COLO668 (cell line): ENCODE results near the gene SMG6.
A peak's percentile ranks its signal among the peaks of the same experiment; 100 is the strongest.

Experiments
- DNase-seq: peaks from one replicate; lab custom pipeline; 2025; ENCODE audit not compliant: unreplicated experiment; lab: John Stamatoyannopoulos, UW

The SMG6 gene

DNA sequence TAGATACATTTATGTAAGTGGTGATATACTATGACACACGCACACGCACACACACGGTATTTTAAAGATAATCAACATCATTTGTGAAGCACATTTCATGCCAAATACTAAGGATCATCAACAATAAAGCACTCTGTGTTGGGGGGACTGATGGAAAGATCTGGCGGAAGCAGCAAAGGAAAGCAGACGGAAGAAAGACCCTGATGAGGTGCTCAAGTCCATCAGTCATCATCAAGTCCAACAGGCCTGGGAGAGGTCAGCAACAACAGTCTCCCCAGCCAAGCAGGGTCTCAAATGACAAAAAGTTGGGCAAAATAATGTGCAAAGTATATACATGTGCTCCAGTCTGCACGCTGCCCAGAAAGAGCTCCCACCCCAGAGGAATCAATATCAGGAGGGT is 193.1 kb downstream of the SMG6 start:
- DNase-seq: no peak

DNA sequence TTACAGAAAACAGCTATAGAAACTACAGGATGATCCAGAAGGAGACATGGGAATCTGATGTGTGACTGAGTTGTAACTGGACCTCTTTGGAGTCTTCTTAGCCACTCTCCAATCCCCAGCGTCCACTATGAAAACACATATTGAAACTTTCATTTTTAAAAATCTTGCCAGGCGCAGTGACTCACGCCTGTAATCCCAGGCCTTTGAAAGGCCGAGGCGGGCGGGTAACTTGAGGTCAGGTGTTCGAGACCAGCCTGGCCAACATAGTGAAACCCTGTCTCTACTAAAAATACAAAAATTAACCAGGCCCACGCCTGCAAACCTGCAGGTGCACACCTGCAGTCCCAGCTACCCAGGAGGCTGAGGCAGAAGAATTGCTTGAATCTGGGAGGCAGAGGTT is 195.4 kb downstream of the SMG6 start:
- DNase-seq: no peak

DNA sequence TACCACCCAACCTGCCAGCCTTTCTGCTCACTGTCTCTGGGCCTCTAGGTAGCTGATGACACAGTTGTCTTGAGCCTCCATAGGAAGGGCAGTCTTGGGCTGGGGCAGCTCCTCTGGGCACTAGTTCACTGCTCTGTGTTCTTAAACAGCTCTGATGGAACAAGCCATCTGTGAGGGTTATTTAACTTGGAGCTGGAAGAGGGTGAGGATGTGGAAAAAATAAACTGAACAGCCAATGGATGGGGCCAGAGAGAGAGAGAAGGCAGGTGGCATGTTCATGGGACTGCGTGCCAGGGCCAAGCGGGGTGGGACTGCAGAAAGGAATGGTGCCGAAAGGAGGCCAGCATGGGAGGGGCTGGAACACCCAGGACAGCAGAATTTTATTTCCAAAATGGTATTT is 196.1 kb downstream of the SMG6 start:
- DNase-seq: no peak

DNA sequence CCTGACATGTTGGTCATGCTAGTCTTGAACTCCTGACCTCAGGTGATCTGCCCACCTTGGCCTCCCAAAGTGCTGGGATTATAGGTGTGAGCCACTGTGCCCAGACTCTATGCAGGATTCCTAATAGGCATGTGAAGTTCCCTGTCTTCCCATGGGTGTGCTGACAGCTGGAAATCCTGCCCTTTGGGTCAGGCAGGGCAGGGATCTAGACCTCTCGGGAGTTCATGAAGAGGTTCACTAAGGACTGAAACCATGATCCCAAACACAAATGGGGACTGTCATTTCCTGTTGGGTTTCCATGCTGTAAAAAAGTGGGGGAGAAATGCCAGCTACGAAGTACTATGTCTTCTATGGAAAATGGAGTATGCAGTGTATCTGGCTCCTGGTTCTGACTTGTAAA is 196.5 kb downstream of the SMG6 start:
- no peak for DNase-seq

DNA sequence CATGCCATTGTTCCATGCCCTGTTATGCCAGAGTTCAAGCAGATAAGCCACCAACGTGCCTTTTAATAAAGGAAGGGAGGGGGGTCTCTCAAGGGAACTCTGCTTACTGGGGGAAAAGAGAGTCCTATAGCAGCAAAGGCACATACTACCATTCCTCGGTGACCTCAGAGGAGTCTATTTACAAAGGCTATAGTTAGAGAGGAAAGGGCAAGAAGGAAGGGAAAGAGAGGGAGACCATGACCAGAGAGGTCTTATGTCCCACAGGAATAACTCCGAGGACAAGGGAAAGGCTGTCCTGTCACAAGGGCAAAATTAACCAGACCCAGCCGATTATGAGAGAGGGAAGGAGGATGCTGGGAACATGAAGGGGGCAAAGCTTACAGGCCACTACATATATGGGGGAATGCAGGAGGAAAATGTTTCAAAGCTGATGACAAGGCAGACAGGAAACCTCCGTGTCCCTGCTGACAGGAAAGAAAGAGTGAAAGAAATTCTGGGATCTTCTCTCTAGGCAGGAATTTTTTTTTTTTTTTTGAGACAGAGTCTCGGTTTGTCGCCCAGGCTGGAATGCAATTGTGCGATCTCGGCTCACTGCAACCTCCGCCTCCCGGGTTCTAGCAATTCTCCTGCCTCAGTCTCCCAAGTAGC is 197.2 kb downstream of the SMG6 start:
- no peak for DNase-seq

- no peak for DNase-seq
Observed at GRCh38 chr17:2105663-2106062, 197.9 kb downstream of the SMG6 start.

DNA sequence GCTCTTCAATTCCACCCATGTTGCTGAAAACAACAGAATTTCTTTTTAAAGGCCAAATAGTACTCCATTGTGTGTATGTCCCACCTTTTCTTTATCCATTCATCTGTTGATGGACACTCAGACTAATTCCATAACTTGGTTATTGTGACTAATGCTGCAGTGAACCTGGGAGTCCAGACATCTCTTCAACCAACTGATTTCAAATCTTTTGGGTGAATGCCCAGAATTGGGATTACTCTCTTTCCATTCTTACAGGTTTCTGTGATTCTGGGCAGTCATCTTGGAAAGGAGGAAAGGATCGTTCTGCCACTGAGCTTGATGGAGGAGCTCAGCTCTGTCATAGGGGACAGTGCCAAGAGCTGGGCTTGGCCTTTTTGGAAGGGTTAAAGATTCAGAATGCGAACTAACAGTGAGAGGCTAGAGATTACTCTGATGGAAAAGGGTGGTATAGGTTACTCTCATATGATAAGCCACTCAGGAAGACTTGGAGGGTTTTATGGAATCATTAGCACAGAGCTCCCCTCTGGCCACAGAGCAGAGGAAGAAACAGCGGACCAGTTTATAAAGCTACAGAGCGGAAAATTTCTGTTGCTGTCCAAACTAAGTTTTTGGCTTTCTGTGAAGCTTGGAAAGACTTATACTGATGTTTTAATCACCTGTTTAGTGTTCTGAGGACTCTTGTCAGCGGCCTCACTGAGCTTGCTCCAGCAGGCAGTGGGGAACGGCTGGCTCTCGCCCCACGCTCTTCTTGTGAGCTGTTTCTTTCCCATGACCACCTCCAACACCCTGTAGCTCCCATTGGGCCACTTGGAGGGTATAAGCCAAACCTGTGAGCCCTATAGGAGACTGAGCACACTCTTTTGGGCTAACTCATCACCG is 200.4 kb downstream of the SMG6 start:
- DNase-seq: no peak

DNA sequence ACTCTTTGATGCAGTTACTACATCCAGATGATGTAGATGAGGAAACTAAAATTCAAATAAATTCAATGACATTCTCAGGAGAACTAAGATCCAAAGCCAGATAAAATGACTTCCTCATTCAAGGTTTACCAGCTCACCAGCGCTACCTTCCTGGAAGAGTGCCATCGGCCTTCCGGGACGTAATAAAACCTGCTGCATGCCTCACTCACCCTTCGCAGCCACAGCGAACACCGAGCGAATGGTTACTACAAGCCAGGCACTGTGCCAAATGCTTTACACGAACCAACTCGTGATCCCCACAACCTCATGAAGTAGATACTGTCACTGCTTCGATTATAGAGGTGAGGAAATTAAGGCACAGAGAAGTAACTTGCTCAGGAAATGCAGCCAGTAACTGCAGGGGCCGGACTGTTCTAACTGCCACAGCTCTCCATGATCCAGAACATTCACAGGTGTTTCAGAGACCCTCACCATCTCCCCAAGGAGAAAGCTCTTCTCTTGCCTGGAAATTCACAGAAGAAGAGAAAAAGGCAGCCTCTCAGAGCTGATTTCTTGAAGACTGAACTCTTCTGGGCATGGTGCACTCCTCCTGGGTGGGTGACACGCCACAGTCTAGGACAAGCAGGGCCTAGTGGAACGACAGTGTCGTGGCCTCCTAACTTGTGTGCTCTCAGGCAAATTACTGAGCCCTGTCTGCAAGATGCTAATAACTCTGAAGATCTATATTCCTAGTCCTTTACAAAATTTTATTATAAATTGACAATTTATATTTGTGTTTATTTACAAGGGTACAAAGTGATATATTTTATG is 201.9 kb downstream of the SMG6 start:
- peak; percentile 5 for DNase-seq

GRCh38 chr17:2095536-2095910 is 208.1 kb downstream of the SMG6 start:
- DNase-seq: no peak

- no peak for DNase-seq
Observed at GRCh38 chr17:2094891-2095535, 208.6 kb downstream of the SMG6 start.

- no peak for DNase-seq
Observed at GRCh38 chr17:2093349-2093748, 210.2 kb downstream of the SMG6 start.

GRCh38 chr17:2092253-2092652 is 211.3 kb downstream of the SMG6 start:
- DNase-seq: no peak

GRCh38 chr17:2090804-2091534 is 212.6 kb downstream of the SMG6 start:
- no peak for DNase-seq

- DNase-seq: no peak
Observed at GRCh38 chr17:2090210-2090641, 213.4 kb downstream of the SMG6 start.

DNA sequence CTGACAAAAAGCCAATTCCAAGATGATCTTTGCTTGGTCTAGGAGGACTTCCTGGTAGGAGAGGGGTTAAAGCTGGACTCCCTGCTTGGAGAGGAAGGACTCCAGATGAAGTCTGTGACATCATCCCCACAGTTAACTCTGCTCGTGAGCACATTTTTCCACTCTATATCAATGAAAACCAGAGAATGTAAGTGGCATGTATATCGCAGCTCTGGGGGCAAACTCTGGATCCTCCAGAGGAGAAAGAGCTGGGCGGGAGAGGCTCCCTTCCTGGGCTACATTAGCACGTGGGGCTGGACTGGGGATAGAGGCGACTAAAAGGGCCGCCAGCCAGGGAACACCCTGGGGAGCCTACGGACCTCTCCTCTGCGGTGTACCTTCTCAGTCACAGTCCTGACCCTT is 214.6 kb downstream of the SMG6 start:
- no peak for DNase-seq

DNA sequence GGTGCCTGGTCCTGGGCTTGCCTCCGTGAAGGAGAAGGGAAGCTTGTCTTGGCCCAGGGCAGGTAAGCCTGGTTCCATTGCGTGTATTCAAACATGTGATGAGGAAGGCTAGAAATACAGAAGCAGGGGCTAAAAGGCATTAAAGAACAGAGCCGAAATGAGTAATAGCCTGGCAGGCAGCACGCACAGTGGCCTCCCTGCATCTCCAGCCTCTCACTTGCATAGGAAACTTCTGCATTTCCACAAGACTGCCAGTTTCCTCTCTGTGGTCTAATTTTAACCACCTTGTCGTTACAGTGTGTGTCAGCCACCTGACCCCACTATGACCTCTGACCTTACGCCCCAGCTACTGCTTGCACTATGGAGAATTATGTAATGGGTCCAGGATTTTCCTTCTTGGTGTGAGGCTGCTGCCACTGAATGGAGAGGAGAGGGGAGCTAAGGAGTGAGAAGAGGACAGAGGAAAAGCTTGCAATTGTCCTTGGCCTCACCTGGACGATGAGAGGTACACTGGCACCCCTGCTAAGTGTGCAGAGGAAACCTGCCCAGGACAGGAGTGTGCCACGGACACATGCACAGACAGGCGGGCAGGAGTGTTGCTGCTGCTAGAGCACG is 215.9 kb downstream of the SMG6 start:
- DNase-seq: no peak

DNA sequence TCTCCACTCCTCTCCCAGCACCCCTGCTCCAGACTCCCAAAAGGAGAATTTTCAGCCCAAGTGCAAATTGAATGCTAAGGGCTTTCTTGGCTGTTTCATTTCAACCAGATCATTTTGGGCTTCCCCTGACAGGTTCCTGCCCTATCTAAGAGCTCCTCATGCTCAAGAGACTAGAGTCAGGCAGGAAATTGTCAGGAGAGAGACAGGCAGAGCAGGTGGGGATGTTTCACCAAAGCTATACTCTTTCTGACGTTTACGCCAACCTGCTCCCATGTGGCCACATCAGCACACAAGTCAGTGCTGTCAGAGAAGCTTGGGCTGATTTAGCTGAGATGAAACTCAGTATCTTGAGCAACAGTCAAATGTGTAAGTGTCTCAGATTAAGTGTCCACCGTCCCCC is 217.3 kb downstream of the SMG6 start:
- DNase-seq: no peak

- DNase-seq: no peak
Observed at GRCh38 chr17:2085648-2085949, 218.0 kb downstream of the SMG6 start.

DNA sequence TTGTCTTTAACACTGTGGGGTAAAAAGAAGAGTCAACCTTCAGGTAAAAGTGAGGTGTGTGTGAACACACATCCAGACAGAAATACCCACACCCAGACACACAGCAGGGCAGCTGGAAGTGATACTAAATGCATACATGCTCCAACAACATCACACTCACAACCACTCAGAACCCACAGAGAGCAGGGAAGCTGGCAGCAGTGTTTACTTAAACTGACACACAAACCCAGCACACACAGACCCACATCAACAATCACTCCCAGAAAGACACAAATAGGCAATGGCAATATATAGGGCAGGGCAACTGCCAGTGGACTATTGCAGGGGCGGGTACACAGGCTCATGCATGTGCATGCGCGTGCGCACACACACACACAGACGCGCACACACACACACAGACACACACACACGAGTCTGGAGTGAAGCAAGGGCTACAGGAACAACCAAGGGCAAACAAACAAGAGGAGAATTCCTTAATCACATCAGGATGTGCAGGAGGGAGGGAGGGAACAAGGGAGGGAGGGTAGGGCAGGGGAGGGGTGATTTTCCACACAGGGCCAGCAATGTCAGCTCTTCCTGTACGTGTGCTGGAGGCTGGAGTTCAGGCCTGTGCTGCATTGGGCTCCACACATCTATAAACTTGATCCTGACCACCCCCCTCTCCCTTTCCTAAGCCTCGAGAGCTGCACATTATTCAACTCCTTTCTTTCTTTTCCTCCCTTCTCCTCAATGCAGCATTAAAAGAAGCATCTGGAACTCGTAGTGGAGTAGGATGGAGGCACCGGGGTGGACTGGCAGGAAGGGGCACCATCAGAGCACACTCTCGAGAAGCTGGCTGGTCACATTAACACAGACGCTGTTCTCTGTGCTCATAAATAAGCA is 218.6 kb downstream of the SMG6 start:
- DNase-seq: no peak
